GOT3 (cell line): ENCODE data around the gene RNF135.
"Not testable (repeated sequence)": the region's sequence is repeated elsewhere in the genome, so short reads cannot be mapped to it uniquely, and the experiment has no call there.

ENCODE experiments used
- DNase-seq: peaks from one replicate; lab custom pipeline; 2025; ENCODE audit warnings: mixed read lengths; lab: John Stamatoyannopoulos, UW

RNF135 gene

DNA sequence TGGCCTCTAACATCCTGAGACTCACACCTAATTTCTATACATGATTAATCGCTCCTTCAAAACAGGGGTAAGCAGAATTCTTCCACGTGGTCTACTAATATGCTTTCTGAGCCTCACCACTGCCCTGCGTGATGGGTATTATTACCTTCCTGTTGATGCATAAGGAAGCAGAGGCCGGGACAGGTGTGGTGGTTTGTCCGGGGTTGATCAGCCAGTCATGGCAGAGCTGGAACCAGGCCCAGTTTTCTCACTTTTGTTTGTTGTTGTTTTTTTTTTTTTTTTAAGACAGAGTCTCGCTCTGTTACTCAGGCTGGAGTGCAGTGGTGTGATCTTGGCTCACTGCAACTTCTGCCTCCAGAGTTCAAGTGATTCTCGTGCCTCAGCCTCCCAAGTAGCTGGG, 31.2 kb downstream of the RNF135 start:
- DNase-seq = no peak

DNA sequence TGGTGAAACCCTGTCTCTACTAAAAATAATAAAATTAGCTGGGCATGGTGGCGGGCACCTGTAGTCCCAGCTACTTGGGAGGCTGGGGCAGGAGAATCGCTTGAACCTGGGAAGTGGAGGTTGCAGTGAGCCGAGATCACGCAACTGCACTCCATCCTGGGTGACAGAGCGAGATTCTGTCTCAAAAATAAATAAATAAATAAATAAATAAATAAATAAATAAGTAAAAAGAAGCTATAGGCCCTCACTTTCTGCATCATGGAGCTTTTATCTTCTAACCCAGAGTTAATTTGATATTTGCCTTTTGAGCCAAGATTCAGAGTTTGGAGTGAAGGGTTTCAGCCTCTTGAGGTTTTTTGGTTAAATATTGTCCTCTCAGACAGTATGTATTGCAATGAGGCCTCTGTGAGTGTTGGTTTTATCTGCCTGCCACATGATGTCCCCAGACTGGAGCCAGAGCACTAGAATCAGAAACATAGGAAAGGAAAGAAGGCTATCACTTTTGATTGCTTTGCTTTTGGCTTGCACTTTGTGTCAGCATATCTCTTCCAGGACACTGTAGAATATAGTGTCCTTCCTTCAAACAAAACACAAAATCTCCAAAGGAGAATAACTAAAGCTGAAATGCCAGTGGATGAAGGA, 32.5 kb downstream of the RNF135 start:
- no peak for DNase-seq

DNA sequence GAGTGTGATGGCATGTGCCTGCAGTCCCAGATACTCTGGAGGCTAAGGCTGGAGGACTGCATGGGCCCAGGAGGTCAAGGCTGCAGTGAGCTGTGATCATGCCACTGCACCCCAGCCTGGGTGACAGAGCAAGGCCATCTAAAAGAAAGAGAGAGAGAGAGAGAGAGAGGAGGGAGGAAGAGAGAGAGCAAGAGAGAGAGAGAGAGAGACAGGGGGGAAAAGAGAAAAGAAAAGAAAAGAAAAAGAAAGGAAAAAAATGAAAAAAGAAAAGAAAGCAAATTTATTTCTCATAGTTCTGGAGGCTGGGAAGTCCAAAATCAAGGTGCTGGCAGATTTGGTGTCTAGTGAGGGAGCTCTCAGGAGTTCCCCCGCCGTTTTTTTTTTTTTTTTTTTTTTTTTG, 33.3 kb downstream of the RNF135 start:
- no peak for DNase-seq

DNA sequence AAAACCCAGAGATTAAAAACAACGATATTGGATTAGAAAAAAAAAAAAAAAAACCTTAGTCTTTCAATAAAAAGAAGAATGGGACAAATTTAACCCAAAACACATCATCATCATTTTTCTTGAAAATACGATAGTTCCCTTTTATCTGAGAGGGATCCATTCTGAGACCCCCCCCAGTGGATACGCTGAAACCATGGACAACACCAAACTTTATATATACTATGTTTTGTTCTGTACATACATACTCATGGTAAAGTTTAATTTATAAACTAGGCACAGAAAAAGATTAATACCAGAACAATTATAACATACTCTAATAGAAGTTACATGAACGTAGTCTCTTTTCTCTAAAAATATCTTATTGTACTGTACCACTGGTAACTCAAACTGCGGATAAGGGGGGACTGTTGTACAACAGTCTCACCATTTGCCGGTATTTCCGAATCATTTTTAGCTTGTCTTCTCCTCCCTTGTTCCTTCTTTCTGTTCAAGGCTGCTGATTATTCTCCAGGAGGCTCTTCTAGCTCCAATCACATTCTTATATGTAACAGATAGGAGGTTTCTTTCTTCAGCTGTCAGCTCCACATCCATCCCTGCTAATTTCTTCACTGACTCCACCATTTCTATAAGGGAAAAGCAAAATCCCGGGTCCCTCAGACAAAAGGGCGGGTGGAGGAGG, 37.0 kb downstream of the RNF135 start:
- no peak for DNase-seq

DNA sequence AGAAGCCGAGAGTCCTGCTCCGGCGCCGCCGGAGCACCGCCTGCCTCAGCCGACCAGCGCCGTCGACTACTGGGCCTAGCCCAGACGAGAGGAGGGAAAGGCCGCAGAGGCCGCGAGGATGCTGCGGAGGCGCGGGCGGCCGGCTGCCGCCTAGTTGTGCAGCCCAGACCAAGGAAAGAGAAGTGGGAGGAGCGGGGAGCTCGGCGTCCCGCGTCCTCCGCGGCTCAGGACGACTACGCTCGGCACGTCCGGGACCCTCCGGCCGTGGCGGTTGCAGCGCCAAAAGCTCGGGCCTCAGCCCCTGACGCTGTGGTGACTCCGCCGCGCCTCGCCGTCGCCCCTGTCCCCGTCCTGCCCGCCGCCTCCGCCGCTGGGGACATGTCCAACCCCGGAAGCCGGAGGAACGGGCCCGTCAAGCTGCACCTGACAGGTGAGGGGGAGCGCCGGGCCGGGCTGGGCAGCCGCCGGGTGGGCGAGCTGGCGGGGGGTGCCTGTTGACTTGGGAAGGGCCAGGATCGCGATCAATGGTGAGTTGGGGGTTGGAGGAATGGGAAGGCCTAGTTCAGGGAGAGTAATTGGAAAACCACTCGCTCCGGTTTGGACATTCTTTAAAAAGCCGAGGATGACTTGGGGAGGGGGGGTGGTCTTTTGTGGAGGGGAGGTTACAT, 37.7 kb downstream of the RNF135 start:
- DNase-seq = peak; percentile 3

DNA sequence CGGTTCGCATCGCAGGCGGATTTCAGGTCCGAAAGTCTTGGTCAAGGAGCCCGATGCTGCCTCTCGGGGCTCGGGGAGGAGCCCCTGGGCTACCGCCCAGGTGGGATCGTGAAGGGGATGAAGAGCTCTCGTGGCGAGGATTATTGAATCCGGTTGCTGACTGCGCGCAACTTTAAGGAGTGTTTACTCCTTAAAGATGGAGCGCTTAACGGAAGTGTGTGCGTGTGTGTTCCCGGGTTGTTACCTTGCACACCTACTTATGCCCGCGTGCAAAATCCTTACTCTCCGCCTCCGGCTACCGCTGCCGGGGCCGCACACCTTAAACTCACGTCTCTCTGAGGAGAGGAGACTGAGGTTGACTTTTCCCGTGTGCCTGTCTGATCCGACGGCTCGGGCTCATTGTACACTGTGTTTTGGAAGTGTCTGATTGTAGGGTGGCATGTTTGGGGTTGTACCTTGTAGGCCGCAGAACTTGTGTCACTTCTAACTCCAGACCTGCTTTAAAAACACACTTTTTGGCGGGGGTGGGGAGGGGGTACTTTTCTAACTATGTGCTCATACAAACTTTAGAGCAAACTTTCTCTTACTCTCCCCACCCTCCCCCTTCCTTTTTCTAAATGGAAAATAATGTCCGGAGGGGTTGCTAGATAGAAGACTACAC, 38.3 kb downstream of the RNF135 start:
- DNase-seq = not testable (repeated sequence)

DNA sequence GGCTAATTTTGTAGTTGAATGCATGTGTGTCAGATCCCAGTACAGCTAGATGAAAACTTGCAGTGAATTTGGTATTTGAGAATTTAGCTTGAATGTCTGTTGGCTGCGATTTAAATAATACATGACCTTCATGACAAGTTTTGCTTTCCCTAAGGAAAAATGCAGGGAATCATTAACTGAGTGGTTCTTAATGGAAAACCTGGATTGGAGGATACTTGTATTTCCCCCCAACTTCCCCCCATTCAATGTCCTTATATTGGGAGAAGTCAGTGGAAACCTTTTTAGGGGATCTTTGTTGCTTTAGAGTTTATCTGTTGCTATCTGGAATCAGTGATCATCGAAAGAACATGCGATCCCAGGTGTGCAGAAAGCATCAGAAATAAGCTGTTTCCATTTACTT, 39.2 kb downstream of the RNF135 start:
- not testable (repeated sequence) for DNase-seq

DNA sequence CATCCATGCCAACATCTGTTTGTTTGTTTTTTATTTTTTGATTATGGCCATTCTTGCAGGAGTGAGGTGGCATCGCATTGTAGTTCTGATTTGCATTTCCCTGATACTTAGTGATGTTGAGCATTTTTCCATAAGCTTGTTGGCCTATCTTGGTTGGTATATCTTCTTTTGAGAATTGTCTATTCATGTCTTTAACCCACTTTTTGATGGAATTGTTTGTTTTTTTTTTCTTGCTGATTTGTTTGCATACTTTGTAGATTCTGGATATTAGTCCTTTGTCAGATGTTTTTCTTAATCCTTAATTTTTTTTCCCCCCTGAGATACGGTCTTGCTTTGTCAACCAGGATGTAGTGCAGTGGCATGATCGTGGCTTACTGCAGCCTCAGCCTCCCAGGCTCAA, 43.0 kb downstream of the RNF135 start:
- no peak for DNase-seq

DNA sequence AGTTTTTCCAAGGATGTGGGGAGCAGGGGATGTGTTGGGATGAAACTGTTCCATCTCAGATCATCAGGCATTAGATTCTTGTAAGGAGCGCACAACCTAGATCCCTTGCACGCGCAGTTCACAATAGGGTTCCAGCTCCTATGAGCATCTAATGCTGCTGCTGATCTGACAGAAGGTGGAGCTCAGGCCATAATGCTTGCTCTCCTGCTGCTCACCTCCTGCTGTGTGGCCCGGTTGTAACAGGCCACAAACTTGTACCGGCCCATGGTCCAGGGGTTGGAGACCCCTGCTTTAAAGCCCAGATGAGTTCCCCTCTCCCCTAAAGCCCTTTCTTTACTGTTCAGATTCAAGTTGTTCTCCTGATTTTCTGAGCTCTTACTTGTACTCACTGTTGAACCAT, 44.8 kb downstream of the RNF135 start:
- DNase-seq = no peak

DNA sequence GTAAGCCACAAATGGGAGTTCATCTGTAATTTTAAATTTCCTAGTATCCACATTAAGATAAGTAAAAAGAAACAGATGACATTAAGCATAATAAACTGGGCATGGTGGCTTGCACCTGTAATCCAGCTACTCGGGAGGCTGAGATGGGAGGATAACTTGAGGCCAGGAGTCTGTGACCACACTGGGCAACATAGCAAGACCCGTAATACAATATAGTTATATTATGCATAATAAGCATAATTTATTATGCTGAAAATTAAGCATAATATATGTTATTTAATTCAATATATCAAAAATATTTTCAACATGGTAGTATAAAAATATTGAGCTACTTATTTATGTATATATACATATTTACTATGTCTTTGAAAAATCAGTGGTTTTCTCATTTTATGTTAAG, 48.2 kb downstream of the RNF135 start:
- no peak for DNase-seq

DNA sequence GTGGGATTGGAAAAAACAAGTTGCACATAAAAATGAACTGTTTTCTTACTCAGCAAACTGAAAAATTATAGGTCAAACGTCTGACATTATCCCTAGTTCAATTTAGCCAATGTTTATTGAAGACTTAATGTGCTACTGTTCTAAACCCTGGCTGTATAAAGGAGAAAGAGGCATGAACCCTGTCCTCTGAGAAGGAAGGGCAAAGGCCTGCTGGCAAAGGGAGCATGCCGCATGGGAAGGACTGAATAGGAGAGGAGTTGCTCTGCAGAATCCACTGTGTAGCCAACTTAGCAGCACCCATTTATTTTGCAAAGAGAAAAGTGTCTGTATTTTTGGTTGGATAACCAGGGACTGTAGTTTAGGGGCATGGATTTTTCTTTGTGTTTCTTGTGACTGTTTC, 52.3 kb downstream of the RNF135 start:
- DNase-seq = not testable (repeated sequence)

DNA sequence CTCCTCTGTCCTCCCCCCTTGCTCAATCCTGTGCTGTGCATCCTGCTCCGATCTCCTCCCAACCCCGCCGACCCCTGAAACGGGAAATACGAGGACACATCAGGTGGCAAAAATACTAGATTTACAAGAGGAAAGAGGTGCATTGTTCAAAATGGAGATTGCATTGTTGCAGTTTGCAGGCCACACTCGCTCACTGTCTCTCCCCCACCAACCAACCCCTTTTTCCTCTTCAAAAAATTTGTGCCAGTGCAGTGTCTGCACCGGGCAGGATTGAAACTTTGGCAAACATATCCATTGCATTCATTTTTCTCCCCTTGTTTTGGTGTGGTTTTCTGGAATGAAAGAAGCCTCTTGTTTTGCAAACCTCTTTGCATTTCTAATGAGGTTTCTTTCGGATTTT, 61.0 kb downstream of the RNF135 start:
- no peak for DNase-seq

DNA sequence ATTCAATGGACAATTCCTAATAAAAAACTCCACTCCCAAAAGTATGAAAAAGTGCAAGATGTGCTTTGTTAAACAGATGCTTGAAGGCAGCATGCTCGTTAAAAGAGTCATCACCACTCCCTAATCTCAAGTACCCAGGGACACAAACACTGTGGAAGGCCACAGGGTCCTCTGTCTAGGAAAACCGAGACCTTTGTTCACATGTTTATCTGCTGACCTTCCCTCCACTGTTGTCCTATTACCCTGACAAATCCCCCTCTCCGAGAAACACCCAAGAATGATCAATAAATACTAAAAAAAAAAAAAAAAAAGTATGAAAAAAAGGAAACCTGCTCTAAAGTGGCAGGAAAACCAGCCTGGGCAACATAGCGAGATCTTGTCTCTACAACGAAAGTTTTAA, 64.8 kb downstream of the RNF135 start:
- not testable (repeated sequence) for DNase-seq

DNA sequence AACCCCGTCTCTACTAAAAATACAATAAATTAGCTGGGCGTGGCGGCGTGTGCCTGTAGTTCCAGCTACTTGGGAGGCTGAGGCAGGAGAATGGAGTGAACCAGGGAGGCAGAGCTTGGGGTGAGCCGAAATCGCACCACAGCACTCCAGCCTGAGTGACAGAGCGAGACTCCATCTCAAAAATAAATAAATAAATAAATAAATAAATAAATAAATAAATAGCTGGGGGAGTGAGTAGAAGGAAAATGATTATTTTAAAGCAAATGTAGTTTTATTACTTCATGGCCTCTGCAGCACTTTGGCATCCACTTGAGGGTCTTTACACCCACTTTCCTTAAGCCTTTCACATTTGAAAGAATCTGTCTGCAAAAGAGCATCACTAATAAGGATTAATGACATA, 70.0 kb downstream of the RNF135 start:
- not testable (repeated sequence) for DNase-seq

DNA sequence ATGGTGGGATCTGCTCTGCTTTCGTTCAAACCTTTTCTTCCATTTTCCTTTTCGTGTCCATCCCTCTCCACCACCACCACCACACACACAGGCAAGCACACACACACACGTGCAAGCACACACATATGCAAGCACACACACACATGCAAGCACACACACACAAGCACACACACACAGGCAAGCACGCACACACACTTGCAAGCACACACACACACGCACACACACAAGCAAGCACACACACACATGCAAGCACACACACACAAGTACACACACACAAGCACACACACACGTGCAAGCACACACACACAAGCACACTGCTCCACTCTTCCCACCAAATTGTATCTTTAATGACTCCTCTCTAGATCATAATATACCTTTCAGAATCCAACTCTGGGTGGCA, 71.5 kb downstream of the RNF135 start:
- not testable (repeated sequence) for DNase-seq

DNA sequence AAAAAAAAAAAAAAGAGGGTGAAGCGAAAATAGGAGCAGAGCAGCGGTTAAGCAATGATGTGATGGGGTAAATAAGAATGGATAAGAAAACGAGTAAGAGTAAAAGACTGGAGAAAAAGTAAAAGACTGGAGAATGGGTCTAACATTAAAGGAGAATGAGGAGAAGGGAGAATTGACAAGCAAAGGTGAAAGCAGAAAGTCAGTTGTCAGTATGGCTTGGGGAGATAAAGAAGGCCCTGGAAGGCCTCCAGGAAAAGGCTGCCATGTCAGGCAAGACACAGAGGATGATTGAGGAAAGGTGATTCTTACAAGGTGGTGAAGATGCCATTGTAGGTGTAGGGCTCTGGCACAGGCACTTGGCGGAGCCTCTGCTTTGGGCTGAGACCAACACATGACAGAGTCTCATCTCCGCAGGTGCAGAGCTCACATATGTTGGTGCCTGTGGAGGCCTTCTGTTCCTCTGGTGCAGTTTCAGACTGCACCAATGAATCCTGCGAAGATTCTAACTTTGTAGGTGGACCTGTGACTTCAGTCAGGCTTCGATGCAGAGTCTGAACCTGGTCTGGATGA, 76.1 kb downstream of the RNF135 start:
- DNase-seq = not testable (repeated sequence)

DNA sequence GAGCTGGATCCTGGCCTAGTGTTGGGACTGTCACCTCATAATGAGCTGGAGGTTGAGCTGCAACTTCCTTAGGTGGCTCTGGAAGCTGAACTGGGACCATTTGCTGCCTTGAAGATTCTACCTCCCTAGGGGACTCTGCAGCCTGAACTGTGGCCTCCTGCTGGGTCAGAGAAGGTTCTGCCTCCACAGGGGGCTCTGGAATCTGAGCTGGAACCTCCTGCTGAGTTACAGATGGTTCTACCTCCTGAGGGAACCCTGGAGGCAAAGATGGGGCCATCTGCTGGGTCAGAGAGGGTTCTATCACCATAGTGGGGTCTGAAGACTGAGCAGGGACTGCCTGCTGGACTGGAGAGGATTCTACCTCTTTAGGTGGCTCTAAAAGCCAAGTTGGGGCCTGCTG, 77.3 kb downstream of the RNF135 start:
- DNase-seq = no peak

DNA sequence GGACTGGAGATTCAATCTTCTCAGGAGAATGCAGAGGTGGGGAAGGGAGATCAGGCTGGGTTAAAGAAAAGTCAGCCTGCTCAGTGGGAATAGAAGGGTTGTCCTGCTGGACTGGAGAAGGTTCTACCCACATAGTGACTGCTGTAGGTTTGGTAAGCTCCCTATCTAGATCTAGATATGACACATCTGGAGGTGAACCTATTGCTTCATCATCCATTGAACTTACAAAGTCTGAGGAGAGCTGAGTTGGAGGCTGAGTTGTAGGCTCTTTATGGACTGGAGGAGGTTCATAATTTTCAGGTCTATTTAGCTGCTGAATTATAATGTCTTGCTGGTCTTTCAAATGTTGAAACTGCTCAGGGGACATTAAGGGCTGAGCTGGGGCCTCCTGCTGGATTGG, 77.9 kb downstream of the RNF135 start:
- DNase-seq = no peak
